OCI-LY7 (cell line): ENCODE measurements around the gene NHERF2. TPM values are rescaled to one million over a fixed set of nuclear protein-coding genes. Genes with fewer than 3 reads are reported as not detected.

ENCODE experiments used
- BruUV-seq: library from RNA; stranded (reverse); fragments of 400-500 nt; replicated peaks from 2 replicates; lab custom pipeline; 2021; lab: Mats Ljungman, UMichigan
- CTCF ChIA-PET: fragments of 300-600 bp; sonication (Branson Sonifier 250); formaldehyde crosslinking; loops from one replicate; lab custom pipeline; 2022; ENCODE audit warnings: antibody characterized with exemption; ENCODE audit not compliant: unreplicated experiment; lab: Charles Lee
- POLR2A ChIA-PET: fragments of 300-600 bp; sonication (Branson Sonifier 250); formaldehyde crosslinking; loops from one replicate; lab custom pipeline; 2022; ENCODE audit warnings: antibody characterized with exemption; lab: Charles Lee
- DNase-seq: peaks from one replicate; pipeline ENCODE4 v3.0.0-alpha.2; 2015; ENCODE audit warnings: low spot score
- H2AFZ ChIP-seq: fragments of 200-600 bp; sonication (generic), shearing (Covaris generic); 2 replicates; pipeline ENCODE4 v1.6.1; 2014; ENCODE audit warnings: mild to moderate bottlenecking, antibody characterized with exemption, low read length, moderate library complexity
- H3K27ac ChIP-seq: fragments of 200-600 bp; sonication (generic); 2 replicates; pipeline ENCODE4 v1.5.1; 2014; ENCODE audit warnings: mixed run types, low read depth, mild to moderate bottlenecking, moderate library complexity, low read length, inconsistent platforms; ENCODE audit not compliant: poor library complexity, severe bottlenecking
- H3K36me3 ChIP-seq: fragments of 200-600 bp; sonication (generic); 2 replicates; pipeline ENCODE4 v1.6.1; 2014; ENCODE audit warnings: mild to moderate bottlenecking, antibody characterized with exemption, low read length, moderate library complexity, mixed read lengths; ENCODE audit not compliant: insufficient read depth
- H3K4me1 ChIP-seq: fragments of 200-600 bp; sonication (generic); 2 replicates; pipeline ENCODE4 v1.5.1; 2014; ENCODE audit warnings: mild to moderate bottlenecking, low read length; ENCODE audit not compliant: insufficient read depth, poor library complexity, severe bottlenecking
- H3K4me2 ChIP-seq: fragments of 200-600 bp; sonication (generic); 2 replicates; pipeline ENCODE4 v1.6.1; 2014; ENCODE audit warnings: mild to moderate bottlenecking, low read length
- H3K4me3 ChIP-seq: fragments of 200-600 bp; sonication (generic); 2 replicates; pipeline ENCODE4 v1.5.1; 2014; ENCODE audit warnings: mild to moderate bottlenecking, low read depth, low read length; ENCODE audit not compliant: poor library complexity, severe bottlenecking
- H3K79me2 ChIP-seq: fragments of 200-600 bp; sonication (generic); 2 replicates; pipeline ENCODE4 v1.6.1; 2016; ENCODE audit warnings: low read depth, mild to moderate bottlenecking, low read length, moderate library complexity, mixed read lengths; ENCODE audit not compliant: insufficient read depth
- H3K9me2 ChIP-seq: fragments of 200-600 bp; sonication (generic); 2 replicates; pipeline ENCODE4 v1.6.1; 2016; ENCODE audit warnings: mild to moderate bottlenecking, low read length, mixed read lengths; ENCODE audit not compliant: insufficient read depth
- H3K9me3 ChIP-seq: fragments of 200-600 bp; sonication (generic); 2 replicates; pipeline ENCODE4 v1.6.1; 2014; ENCODE audit warnings: mild to moderate bottlenecking, mixed run types, low read length, mixed read lengths
- H4K20me1 ChIP-seq: fragments of 200-600 bp; sonication (generic); 2 replicates; pipeline ENCODE4 v1.6.1; 2014; ENCODE audit warnings: mild to moderate bottlenecking, antibody characterized with exemption, low read length, moderate library complexity, mixed read lengths; ENCODE audit not compliant: insufficient read depth
- EZH2phosphoT487 ChIP-seq: fragments of 200-600 bp; sonication (generic); IDR thresholded peaks from 2 replicates; pipeline ENCODE4 v1.6.1; 2018; ENCODE audit warnings: low read depth, borderline replicate concordance, mild to moderate bottlenecking, mixed run types, antibody characterized with exemption, low read length, moderate library complexity, mixed read lengths
- intact Hi-C: fragments of 100-400 bp; cut with micrococcal nuclease; formaldehyde crosslinking; loops from one replicate; pipeline ENCODE4 v1.10.0; 2022; ENCODE audit not compliant: unreplicated experiment
- total RNA-seq, 2 experiments: library from RNA; depleted of rRNA in 1 of 2; stranded (reverse); fragments of >200 nt in 1 of 2; shearing (Covaris generic) in 1 of 2; gene quantifications; 2 replicates each; pipeline ENCODE4 v1.2.3, GENCODE V29; 2014 to 2022
- TF ChIP-seq, protein P1 (sequence below): fragments of 200-600 bp; sonication (generic); conservative IDR thresholded peaks from 2 replicates; pipeline ENCODE4 v1.5.1; 2014; ENCODE audit warnings: mild to moderate bottlenecking, antibody characterized with exemption, low read length, moderate library complexity, mixed read lengths

The NHERF2 gene
- total RNA-seq, 2 experiments from 2014 or later, result 0.27 TPM; not detected in 1

DNA sequence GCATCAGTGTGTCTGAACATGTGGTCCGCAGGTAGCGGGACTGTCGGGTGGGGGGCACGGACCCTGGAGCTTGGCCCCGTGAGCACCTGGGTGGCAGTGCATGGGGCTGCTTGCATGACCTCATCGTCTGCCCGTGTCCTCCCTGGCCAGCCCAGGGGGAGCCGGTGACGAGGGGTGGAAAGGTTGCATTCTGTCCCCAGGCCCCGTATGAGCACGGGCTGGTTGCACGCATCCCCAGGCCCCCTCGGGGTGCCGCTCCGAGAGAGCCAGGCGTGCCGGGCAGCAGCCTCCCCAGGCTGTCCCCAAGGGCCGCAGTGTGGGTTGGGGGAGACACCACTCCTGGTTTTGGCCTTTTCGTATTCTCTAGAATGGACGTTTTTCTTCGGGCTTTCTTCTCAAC, 51.0 kb downstream of the NHERF2 start:
- Histone ChIP-seq H3K9me3 (no peaks in the 10 kb centered on the region), H3K9me2 (no peaks in the 10 kb centered on the region), H2AFZ (no peak overlapping the region), H3K4me3 (no peak overlapping the region), H3K79me2 (no peaks in the 10 kb centered on the region), H3K4me1 (no peaks in the 10 kb centered on the region), H3K27ac (no peak overlapping the region), H3K36me3 (peaks cover 13% of the 10 kb centered on the region; the same call in 1 of the 2 replicates), H4K20me1 (no peaks in the 10 kb centered on the region), H3K4me2 (no peak overlapping the region)
- TF ChIP-seq, protein P1, sequence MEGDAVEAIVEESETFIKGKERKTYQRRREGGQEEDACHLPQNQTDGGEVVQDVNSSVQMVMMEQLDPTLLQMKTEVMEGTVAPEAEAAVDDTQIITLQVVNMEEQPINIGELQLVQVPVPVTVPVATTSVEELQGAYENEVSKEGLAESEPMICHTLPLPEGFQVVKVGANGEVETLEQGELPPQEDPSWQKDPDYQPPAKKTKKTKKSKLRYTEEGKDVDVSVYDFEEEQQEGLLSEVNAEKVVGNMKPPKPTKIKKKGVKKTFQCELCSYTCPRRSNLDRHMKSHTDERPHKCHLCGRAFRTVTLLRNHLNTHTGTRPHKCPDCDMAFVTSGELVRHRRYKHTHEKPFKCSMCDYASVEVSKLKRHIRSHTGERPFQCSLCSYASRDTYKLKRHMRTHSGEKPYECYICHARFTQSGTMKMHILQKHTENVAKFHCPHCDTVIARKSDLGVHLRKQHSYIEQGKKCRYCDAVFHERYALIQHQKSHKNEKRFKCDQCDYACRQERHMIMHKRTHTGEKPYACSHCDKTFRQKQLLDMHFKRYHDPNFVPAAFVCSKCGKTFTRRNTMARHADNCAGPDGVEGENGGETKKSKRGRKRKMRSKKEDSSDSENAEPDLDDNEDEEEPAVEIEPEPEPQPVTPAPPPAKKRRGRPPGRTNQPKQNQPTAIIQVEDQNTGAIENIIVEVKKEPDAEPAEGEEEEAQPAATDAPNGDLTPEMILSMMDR, result no peak
- TF ChIP-seq EZH2phosphoT487, result no peak
- ChIA-PET CTCF (no interaction called here), POLR2A (no interaction called here)
- DNase-seq, result no peak
- intact Hi-C loops, result no loop called here
- no TSS peak for BruUV-seq

DNA sequence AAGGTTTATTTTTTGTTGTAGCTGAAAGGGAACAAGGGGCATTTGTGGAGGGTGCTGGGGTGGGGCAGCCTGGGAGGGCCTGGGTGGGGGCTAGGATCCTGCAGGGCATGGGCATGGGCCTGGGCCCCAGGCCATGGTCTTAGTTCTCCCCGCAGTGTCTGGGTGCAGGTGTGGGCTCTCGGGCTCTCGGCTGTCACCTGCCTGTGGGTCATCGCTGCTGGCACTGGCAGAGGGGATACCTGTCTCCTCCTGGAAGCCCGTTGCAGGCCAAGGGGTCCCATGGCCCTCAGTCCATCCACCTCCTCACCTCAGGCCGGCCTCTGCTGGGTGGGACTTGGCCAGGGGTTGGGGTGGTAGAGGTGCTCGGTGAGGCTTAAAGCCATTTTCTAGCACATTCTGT, 51.4 kb downstream of the NHERF2 start:
- intact Hi-C loops, result no loop called here
- BruUV-seq, result no TSS peak
- no peak overlapping the region for H3K4me3 ChIP-seq
- no peaks in the 10 kb centered on the region for H3K9me2 ChIP-seq
- TF ChIP-seq EZH2phosphoT487, result no peak
- TF ChIP-seq, protein P1, result no peak
- ChIA-PET POLR2A (no interaction called here), CTCF (no interaction called here)
- peaks cover 9% of the 10 kb centered on the region; the same call in 1 of the 2 replicates for H3K36me3 ChIP-seq
- H3K4me2 ChIP-seq, result no peak overlapping the region
- no peak for DNase-seq
- no peaks in the 10 kb centered on the region for H3K79me2 ChIP-seq
- no peaks in the 10 kb centered on the region for H4K20me1 ChIP-seq
- H2AFZ ChIP-seq, result no peak overlapping the region
- no peaks in the 10 kb centered on the region for H3K9me3 ChIP-seq
- no peak overlapping the region for H3K27ac ChIP-seq
- no peaks in the 10 kb centered on the region for H3K4me1 ChIP-seq

DNA sequence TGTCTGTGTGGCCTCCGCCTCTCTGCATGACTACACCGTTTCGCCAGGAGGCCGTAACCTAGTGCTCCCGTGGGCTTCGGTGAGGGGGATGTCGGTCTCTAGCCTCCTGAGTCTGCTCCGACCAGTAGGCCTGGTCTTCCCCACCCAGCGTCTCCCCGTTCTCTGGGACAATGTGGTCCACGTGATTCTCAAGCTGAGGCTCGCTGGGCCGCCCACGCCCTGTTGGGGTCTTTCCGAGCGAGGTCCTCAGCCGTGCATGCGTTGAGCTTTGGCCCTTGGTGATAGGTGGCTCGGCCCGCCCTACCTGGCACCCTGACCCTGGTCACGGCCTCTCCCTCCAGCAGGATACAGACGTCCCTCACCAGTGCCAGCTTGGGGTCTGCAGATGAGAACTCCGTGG, 52.0 kb downstream of the NHERF2 start:
- no peak for TF ChIP-seq EZH2phosphoT487
- Histone ChIP-seq H3K27ac (no peak overlapping the region), H3K4me3 (no peak overlapping the region), H3K79me2 (no peaks in the 10 kb centered on the region), H2AFZ (no peak overlapping the region), H3K4me1 (no peaks in the 10 kb centered on the region), H4K20me1 (no peaks in the 10 kb centered on the region), H3K9me3 (no peaks in the 10 kb centered on the region), H3K9me2 (no peaks in the 10 kb centered on the region), H3K36me3 (peaks cover 8% of the 10 kb centered on the region; the same call in 1 of the 2 replicates), H3K4me2 (no peak overlapping the region)
- ChIA-PET CTCF (no interaction called here), POLR2A (no interaction called here)
- intact Hi-C loops, result no loop called here
- DNase-seq, result no peak
- BruUV-seq, result no TSS peak
